Esophagus squamous epithelium (tissue), 4 donors: Measurements from ENCODE around the gene LRRC73.

Experiments
- CTCF ChIP-seq, 6 experiments: fragments of 450-650 bp in 4 of 6; fragments of 200-600 bp in 2 of 6; sonication (generic) in 2 of 6; IDR thresholded peaks; one replicate each; pipeline ENCODE4 v1.5.1; 2016 to 2019; ENCODE audit warnings: antibody characterized with exemption in 6 of 6, mild to moderate bottlenecking in 4 of 6, moderate library complexity in 4 of 6
- POLR2A ChIP-seq, 4 donors: fragments of 450-650 bp; IDR thresholded peaks; one replicate each; pipeline ENCODE4 v1.6.1; 2017; ENCODE audit warnings: antibody characterized with exemption in 4 of 4, mild to moderate bottlenecking in 4 of 4, moderate library complexity in 3 of 4

GRCh38 chr6:43481591-43482236, 28.4 kb downstream of the LRRC73 start:
- TF ChIP-seq CTCF (IDR thresholded peaks at IDR 0.05) (no peak), POLR2A (IDR thresholded peaks at IDR 0.05) (no peak)
